NCI-H345 (cell line): ENCODE measurements around the gene GNPDA1.

Source experiments
- DNase-seq: peaks from one replicate; lab custom pipeline; 2025; lab: John Stamatoyannopoulos, UW

Gene GNPDA1

GRCh38 chr5:141992349-141992963, 20.4 kb downstream of the GNPDA1 start:
- DNase-seq = peak; percentile 66

GRCh38 chr5:141989720-141990119, 23.1 kb downstream of the GNPDA1 start:
- DNase-seq = no peak

- DNase-seq = no peak
Measured at GRCh38 chr5:141986072-141986471, 26.8 kb downstream of the GNPDA1 start.

- DNase-seq = no peak
Measured at GRCh38 chr5:141982626-141983025, 30.2 kb downstream of the GNPDA1 start.

- no peak for DNase-seq
Measured at GRCh38 chr5:141978389-141978788, 34.4 kb downstream of the GNPDA1 start.

- no peak for DNase-seq
Measured at GRCh38 chr5:141976176-141976575, 36.7 kb downstream of the GNPDA1 start.

- no peak for DNase-seq
Measured at GRCh38 chr5:141973871-141974595, 38.8 kb downstream of the GNPDA1 start.

- DNase-seq = no peak
Measured at GRCh38 chr5:141969783-141970771, 42.8 kb downstream of the GNPDA1 start.

- peak; percentile 86 for DNase-seq
Measured at GRCh38 chr5:141968914-141969608, 43.8 kb downstream of the GNPDA1 start, which contains the start of gene RNF14. Gene RNF14, plus strand, starts transcription at chr5:141969105. Its CDS starts 4,484 bp downstream, at chr5:141973589.

GRCh38 chr5:141966963-141967333, 45.9 kb downstream of the GNPDA1 start:
- no peak for DNase-seq

- DNase-seq = no peak
Measured at GRCh38 chr5:141966275-141966962, 46.4 kb downstream of the GNPDA1 start.

GRCh38 chr5:141965071-141965470, 47.8 kb downstream of the GNPDA1 start:
- DNase-seq = no peak

- no peak for DNase-seq
Measured at GRCh38 chr5:141963701-141964100, 49.1 kb downstream of the GNPDA1 start.

GRCh38 chr5:141961466-141961865, 51.4 kb downstream of the GNPDA1 start:
- DNase-seq = no peak

GRCh38 chr5:141960449-141961323, 52.1 kb downstream of the GNPDA1 start:
- DNase-seq = peak; percentile 90

GRCh38 chr5:141960018-141960417, 52.8 kb downstream of the GNPDA1 start:
- no peak for DNase-seq

GRCh38 chr5:141958546-141959172, 54.2 kb downstream of the GNPDA1 start:
- DNase-seq = no peak

- no peak for DNase-seq
Measured at GRCh38 chr5:141958113-141958512, 54.7 kb downstream of the GNPDA1 start, which contains the start of gene PCDH12. Gene PCDH12, minus strand, starts transcription at chr5:141958202. Its CDS starts 351 bp downstream, at chr5:141957851.

- DNase-seq = no peak
Measured at GRCh38 chr5:141957367-141957996, 55.3 kb downstream of the GNPDA1 start.
